Measurements from ENCODE around the gene PRKCQ.
"Not testable (repeated sequence)": the region's sequence is repeated elsewhere in the genome, so short reads cannot be mapped to it uniquely, and the experiment has no call there.

The PRKCQ gene

DNA sequence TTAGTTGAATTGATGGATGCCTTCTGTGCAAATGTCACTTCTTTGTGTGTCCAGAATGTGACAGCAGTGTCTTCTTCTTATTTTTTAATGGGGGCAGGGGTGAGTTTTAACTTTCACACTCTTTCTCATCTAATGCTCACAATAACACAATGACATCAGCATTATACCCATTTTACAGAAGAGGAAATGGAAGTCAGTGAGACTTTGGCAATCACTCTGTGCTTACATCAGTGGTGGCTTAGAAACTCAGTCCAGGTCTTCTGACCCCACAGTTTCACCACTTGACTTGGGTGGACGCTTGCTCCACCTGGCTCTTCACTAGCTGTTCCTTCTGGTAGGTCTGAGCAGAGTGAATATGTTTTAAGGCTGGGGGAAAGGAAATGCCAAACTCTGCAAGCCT is 124.0 kb downstream of the PRKCQ start:
- H3K4me3 ChIP-seq (ENCODE audit: low read length): no peak overlapping the region
- TF ChIP-seq, protein P1, sequence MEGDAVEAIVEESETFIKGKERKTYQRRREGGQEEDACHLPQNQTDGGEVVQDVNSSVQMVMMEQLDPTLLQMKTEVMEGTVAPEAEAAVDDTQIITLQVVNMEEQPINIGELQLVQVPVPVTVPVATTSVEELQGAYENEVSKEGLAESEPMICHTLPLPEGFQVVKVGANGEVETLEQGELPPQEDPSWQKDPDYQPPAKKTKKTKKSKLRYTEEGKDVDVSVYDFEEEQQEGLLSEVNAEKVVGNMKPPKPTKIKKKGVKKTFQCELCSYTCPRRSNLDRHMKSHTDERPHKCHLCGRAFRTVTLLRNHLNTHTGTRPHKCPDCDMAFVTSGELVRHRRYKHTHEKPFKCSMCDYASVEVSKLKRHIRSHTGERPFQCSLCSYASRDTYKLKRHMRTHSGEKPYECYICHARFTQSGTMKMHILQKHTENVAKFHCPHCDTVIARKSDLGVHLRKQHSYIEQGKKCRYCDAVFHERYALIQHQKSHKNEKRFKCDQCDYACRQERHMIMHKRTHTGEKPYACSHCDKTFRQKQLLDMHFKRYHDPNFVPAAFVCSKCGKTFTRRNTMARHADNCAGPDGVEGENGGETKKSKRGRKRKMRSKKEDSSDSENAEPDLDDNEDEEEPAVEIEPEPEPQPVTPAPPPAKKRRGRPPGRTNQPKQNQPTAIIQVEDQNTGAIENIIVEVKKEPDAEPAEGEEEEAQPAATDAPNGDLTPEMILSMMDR (conservative IDR thresholded peaks at IDR 0.05; ENCODE audit: low read depth, low read length): no peak
- no peak for DNase-seq (ENCODE audit: low read depth)

DNA sequence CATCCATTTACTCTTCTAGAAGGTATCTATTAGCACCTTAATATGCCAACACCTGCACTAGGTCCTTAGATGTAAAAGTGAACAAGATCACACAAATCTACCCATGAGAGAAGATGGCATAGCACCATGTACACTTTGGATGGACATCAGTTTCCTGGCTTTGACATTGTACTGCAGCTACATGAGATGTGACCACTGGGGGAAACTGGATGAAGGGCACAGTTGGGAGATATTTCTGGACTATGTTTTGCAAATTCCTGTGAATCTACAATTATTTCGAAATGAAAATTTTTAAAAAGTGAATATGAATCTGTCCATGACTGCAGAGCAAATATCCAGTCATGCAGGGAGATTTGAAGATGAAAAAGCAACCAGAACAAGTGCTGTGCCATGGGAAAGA is 124.5 kb downstream of the PRKCQ start:
- DNase-seq (ENCODE audit: low read depth): no peak
- H3K4me3 ChIP-seq (ENCODE audit: low read length): no peak overlapping the region
- TF ChIP-seq, protein P1 (conservative IDR thresholded peaks at IDR 0.05; ENCODE audit: low read depth, low read length): no peak

DNA sequence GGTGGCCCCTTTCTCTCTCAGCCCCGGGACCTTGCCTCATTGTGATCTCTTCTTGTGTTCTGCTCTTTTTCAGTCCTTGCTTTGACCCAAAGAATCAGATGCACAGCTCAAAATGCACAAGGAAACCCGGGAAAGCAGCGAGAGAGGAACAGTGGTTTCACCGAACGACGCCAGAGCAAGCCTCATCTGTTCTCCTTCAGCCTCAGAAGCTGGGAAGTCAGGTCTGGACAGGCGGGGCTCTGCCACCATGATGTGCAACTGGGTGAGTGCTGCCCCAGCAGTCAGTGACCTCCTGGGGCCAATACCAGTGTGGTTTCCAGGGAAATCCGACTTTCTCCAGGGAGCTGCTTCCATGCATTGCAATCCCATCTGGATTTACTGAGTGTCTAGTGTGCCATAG is 133.4 kb downstream of the PRKCQ start:
- TF ChIP-seq, protein P1 (conservative IDR thresholded peaks at IDR 0.05; ENCODE audit: low read depth, low read length): no peak
- H3K4me3 ChIP-seq (ENCODE audit: low read length): no peak overlapping the region
- no peak for DNase-seq (ENCODE audit: low read depth)

DNA sequence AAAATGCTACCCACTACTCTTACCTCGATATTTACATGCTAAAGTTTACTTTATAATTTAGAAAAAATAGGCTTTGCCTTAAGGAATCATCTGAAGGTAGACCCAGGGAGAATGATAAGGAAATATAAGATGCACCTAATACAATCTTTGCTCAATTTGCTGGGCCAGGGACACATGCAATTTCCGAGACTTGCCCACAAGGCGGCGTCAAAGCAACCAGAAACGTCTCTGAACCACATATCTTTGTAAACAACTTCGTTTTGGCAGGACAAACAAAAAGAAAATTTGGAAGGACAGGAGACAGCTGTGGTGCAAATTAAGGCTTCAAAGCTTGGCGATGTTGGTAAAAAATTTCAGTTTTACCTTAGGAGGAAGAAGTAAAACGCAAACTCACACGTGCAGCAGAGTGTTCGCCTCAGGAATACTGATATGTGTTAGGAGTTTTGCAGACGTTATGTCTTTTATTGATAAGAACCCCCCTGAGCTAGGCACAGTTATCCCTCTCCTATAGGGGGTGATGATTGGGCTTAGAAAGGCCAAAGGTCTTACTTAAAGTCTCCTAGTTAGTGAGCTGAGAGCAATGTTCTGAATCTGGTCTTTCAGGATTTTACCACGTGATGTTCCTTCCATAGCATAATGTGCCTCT is 134.3 kb downstream of the PRKCQ start:
- no peak overlapping the region for H3K4me3 ChIP-seq (ENCODE audit: low read length)
- DNase-seq (ENCODE audit: low read depth): no peak
- TF ChIP-seq, protein P1 (conservative IDR thresholded peaks at IDR 0.05; ENCODE audit: low read depth, low read length): peak; percentile 65

DNA sequence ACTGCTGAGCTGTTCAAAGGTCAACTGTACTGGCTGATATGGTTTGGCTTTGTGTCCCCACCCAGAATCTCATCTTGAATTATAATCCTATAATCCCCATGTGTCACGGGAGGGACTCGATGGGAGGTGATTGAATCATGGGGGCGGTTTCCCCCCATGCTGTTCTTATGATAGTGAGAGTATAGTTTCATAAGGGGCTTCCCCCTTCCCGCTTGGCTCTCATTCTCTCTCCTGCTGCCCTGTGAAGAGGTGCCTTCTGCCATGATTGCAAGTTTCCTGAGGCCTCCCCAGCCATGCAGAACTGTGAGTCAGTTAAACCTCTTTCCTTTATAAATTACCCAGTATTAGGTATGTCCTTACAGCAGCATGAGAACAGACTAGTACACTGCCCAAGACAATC is 140.2 kb downstream of the PRKCQ start:
- not testable (repeated sequence) for H3K4me3 ChIP-seq (ENCODE audit: low read length); DNase-seq (ENCODE audit: low read depth)

DNA sequence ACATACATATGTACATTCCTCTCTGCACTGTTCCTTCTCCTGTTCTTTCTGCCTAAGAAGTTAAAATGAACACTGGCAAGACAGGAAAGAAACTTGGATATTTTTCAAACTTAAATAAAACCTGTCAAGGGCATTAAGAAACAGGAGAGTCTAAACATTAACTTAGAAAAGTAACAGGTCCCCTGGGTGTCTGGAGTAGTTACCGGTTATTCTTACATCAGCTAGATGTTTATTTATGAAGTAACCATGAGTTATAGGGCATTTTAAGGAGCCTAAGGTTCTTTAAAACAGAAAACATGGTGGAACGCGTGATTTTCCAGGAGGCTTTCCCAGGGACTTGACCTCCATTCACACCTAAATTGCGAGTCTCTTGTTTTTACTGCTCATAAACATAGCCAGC is 148.2 kb downstream of the PRKCQ start:
- H3K4me3 ChIP-seq (ENCODE audit: low read length): no peak overlapping the region
- TF ChIP-seq, protein P1 (conservative IDR thresholded peaks at IDR 0.05; ENCODE audit: low read depth, low read length): no peak
- no peak for DNase-seq (ENCODE audit: low read depth)

DNA sequence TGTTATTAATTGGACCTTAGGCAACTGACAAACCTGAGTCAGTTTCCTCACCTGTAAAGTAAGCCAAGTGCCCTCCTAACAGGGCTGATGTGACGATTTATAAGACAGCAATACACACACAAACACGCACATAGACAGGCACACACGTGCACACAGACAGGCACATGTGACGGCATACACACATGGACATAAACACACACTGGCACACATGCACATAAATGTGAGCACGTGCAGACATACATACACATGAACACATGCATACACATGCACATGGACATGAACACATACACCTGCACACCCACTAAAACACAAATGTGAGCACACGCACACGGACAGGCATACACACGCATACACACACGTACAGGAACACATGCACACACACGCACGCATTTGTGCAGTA is 148.9 kb downstream of the PRKCQ start:
- TF ChIP-seq, protein P1 (conservative IDR thresholded peaks at IDR 0.05; ENCODE audit: low read depth, low read length): no peak
- no peak overlapping the region for H3K4me3 ChIP-seq (ENCODE audit: low read length)
- DNase-seq (ENCODE audit: low read depth): no peak

Measured in retinal pigment epithelial cell (primary cell).